Gastroesophageal sphincter (tissue), 3 donors: ENCODE measurements around the gene ERC1.

Experiments
- CTCF ChIP-seq, 4 experiments: fragments of 200-600 bp in 2 of 4; fragments of 450-650 bp in 2 of 4; sonication (generic) in 1 of 4; IDR thresholded peaks; one replicate each; pipeline ENCODE4 v1.5.1; 2017 to 2019; ENCODE audit warnings: antibody characterized with exemption in 4 of 4, mild to moderate bottlenecking in 2 of 4, moderate library complexity in 2 of 4
- POLR2A ChIP-seq, 2 donors: fragments of 450-650 bp; IDR thresholded peaks; one replicate each; pipeline ENCODE4 v1.6.1; 2017; ENCODE audit warnings: antibody characterized with exemption in 2 of 2, mild to moderate bottlenecking in 2 of 2, moderate library complexity in 1 of 2
- POLR2AphosphoS5 ChIP-seq: sonication (generic); formaldehyde crosslinking; IDR thresholded peaks from one replicate; pipeline ENCODE4 v1.6.1; 2017; ENCODE audit warnings: antibody characterized with exemption

GRCh38 chr12:1502379-1502720 lies 511.3 kb downstream of the ERC1 start:
- no peak for TF ChIP-seq CTCF (IDR thresholded peaks at IDR 0.05)
- TF ChIP-seq POLR2AphosphoS5: no peak
- TF ChIP-seq POLR2A (IDR thresholded peaks at IDR 0.05): no peak
